WTC11 (cell line): Measurements from ENCODE around the gene NUP58. TPM values are rescaled to one million over a fixed set of nuclear protein-coding genes. Genes with fewer than 3 reads are reported as not detected.

Source experiments
- ATAC-seq: fragments of 200-7000 bp; cut with Tn5 transposase; 2 replicates; pipeline ENCODE4 v1.10.0; 2021; ENCODE audit warnings: mild to moderate bottlenecking, moderate library complexity
- CTCF ChIA-PET: fragments of 300-600 bp; sonication (Branson Sonifier 250); formaldehyde crosslinking; loops from one replicate; lab custom pipeline; 2021; ENCODE audit warnings: antibody characterized with exemption; lab: Charles Lee
- POLR2A ChIA-PET: fragments of 350-600 bp; sonication (Branson Sonifier 250); formaldehyde crosslinking; loops from one replicate; lab custom pipeline; 2021; ENCODE audit warnings: antibody characterized with exemption; lab: Charles Lee
- DNase-seq: peaks from one replicate; pipeline ENCODE4 v3.0.0; 2021; ENCODE audit warnings: low spot score
- H3K27ac Mint-ChIP-seq: 2 replicates; pipeline ENCODE4 v1.8.0; 2021; ENCODE audit warnings: mixed read lengths
- H3K27me3 Mint-ChIP-seq: 2 replicates; pipeline ENCODE4 v1.8.0; 2021; ENCODE audit warnings: low read depth, mild to moderate bottlenecking, moderate library complexity, mixed read lengths
- H3K36me3 Mint-ChIP-seq: 2 replicates; pipeline ENCODE4 v1.8.0; 2021; ENCODE audit warnings: mixed read lengths
- H3K4me1 Mint-ChIP-seq: 2 replicates; pipeline ENCODE4 v1.8.0; 2022; ENCODE audit warnings: mixed read lengths
- H3K4me3 Mint-ChIP-seq: 2 replicates; pipeline ENCODE4 v1.8.0; 2021; ENCODE audit warnings: mild to moderate bottlenecking, moderate library complexity, mixed read lengths
- H3K9me3 Mint-ChIP-seq: 2 replicates; pipeline ENCODE4 v1.8.0; 2021; ENCODE audit warnings: mixed read lengths
- ATF3 ChIP-seq: sonication (generic); formaldehyde crosslinking; conservative IDR thresholded peaks from 2 replicates; pipeline ENCODE4 v1.8.1; 2022; ENCODE audit warnings: mild to moderate bottlenecking, missing genetic modification reagents
- CREB1 ChIP-seq: sonication (generic); formaldehyde crosslinking; IDR thresholded peaks from 2 replicates; pipeline ENCODE4 v1.8.0; 2023; ENCODE audit warnings: mild to moderate bottlenecking, missing genetic modification reagents
- ELF4 ChIP-seq: sonication (generic); formaldehyde crosslinking; IDR thresholded peaks from 2 replicates; pipeline ENCODE4 v1.8.1; 2022; ENCODE audit warnings: low read depth, mild to moderate bottlenecking, moderate library complexity, missing genetic modification reagents
- ERG ChIP-seq: fragments of 250-450 bp; sonication (Bioruptor Pico); IDR thresholded peaks from 2 replicates; pipeline ENCODE4 v1.8.0; 2021; ENCODE audit warnings: mild to moderate bottlenecking
- FOXJ3 ChIP-seq: sonication (generic); formaldehyde crosslinking; IDR thresholded peaks from 2 replicates; pipeline ENCODE4 v1.9.0; 2021; ENCODE audit warnings: missing genetic modification reagents, mild to moderate bottlenecking, borderline replicate concordance
- FOXP4 ChIP-seq: sonication (generic); formaldehyde crosslinking; IDR thresholded peaks from 2 replicates; pipeline ENCODE4 v1.8.0; 2022; ENCODE audit warnings: mild to moderate bottlenecking, missing genetic modification reagents
- HMGXB4 ChIP-seq: sonication (generic); formaldehyde crosslinking; IDR thresholded peaks from 2 replicates; pipeline ENCODE4 v1.8.1; 2023; ENCODE audit warnings: mild to moderate bottlenecking, moderate library complexity, missing genetic modification reagents
- MAX ChIP-seq: sonication (generic); formaldehyde crosslinking; IDR thresholded peaks from 2 replicates; pipeline ENCODE4 v1.8.0; 2022; ENCODE audit warnings: mild to moderate bottlenecking, missing genetic modification reagents
- SP1 ChIP-seq: sonication (generic); formaldehyde crosslinking; conservative IDR thresholded peaks from 2 replicates; pipeline ENCODE4 v1.8.1; 2022; ENCODE audit warnings: missing genetic modification reagents
- TEAD4 ChIP-seq: sonication (generic); formaldehyde crosslinking; IDR thresholded peaks from 2 replicates; pipeline ENCODE4 v1.8.0; 2022; ENCODE audit warnings: mild to moderate bottlenecking, missing genetic modification reagents
- ZNF121 ChIP-seq: sonication (generic); formaldehyde crosslinking; IDR thresholded peaks from 2 replicates; pipeline ENCODE4 v1.8.0; 2023; ENCODE audit warnings: missing genetic modification reagents
- ZNF512 ChIP-seq: sonication (generic); formaldehyde crosslinking; IDR thresholded peaks from 2 replicates; pipeline ENCODE4 v1.8.1; 2022; ENCODE audit warnings: missing genetic modification reagents, borderline replicate concordance
- total RNA-seq: library from RNA; stranded (reverse); gene quantifications from 3 replicates; pipeline ENCODE4 v1.2.3, GENCODE V29; 2021
- TF ChIP-seq, protein P1 (sequence below): sonication (generic); formaldehyde crosslinking; IDR thresholded peaks from 2 replicates; pipeline ENCODE4 v1.8.1; 2022; ENCODE audit warnings: mild to moderate bottlenecking, missing genetic modification reagents, moderate library complexity, borderline replicate concordance
- TF ChIP-seq, protein P2 (sequence below): fragments of 250-450 bp; sonication (Bioruptor Pico); IDR thresholded peaks from 2 replicates; pipeline ENCODE4 v2.1.2; 2022; ENCODE audit warnings: mild to moderate bottlenecking, moderate library complexity
- TF ChIP-seq, protein P3 (sequence below): sonication (generic); formaldehyde crosslinking; IDR thresholded peaks from 2 replicates; pipeline ENCODE4 v1.8.1; 2023; ENCODE audit warnings: mild to moderate bottlenecking, missing genetic modification reagents
- TF ChIP-seq, protein P4 (sequence below): fragments of 250-450 bp; sonication (Bioruptor Pico); conservative IDR thresholded peaks from 2 replicates; pipeline ENCODE4 v1.9.0; 2021; ENCODE audit warnings: mild to moderate bottlenecking
- TF ChIP-seq, protein P5 (sequence below): fragments of 250-450 bp; sonication (Bioruptor Pico); IDR thresholded peaks from 2 replicates; pipeline ENCODE4 v1.9.0; 2021; ENCODE audit warnings: mild to moderate bottlenecking

The NUP58 gene
- total RNA-seq, 1 experiment from 2014 or later = 59.0 TPM

GRCh38 chr13:25329706-25330105 lies 28.3 kb downstream of the NUP58 start (continued):
- no peak for TF ChIP-seq FOXP4

DNA sequence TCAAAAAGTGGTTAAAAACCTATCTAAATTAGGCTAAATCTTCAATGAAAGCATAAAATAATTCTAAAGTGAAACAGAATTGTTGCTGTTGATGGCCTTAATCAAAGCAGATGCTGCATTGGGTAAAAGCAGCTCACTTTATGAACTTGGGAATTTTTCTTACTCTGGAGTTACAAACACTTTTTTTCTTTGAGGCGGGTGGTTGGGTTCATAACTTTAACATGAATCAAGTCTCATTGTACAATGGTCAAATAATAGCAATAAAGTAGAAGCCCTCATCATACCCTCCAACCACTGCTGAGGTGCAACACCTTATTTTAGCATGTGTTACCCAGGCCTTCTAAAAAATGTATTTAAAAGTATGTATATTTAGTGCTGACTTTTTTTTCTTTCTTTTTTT lies 29.1 kb downstream of the NUP58 start:
- Mint-ChIP-seq H3K4me1 (no peaks in the 10 kb centered on the region), H3K9me3 (no peaks in the 10 kb centered on the region), H3K27me3 (no peaks in the 10 kb centered on the region), H3K27ac (no peak overlapping the region), H3K4me3 (no peak overlapping the region), H3K36me3 (peaks cover 49% of the 10 kb centered on the region)
- TF ChIP-seq CREB1 (CRISPR knock-in tag) (no peak), SP1 (CRISPR knock-in tag) (no peak), ERG (CRISPR knock-in tag) (no peak), FOXJ3 (CRISPR knock-in tag) (no peak), ZNF512 (CRISPR knock-in tag) (no peak), ZNF121 (CRISPR knock-in tag) (no peak), HMGXB4 (CRISPR knock-in tag) (no peak), ELF4 (CRISPR knock-in tag) (no peak), MAX (CRISPR knock-in tag) (no peak)
- TF ChIP-seq, protein P1, sequence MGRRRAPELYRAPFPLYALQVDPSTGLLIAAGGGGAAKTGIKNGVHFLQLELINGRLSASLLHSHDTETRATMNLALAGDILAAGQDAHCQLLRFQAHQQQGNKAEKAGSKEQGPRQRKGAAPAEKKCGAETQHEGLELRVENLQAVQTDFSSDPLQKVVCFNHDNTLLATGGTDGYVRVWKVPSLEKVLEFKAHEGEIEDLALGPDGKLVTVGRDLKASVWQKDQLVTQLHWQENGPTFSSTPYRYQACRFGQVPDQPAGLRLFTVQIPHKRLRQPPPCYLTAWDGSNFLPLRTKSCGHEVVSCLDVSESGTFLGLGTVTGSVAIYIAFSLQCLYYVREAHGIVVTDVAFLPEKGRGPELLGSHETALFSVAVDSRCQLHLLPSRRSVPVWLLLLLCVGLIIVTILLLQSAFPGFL (CRISPR knock-in tag) = no peak
- TF ChIP-seq, protein P2, sequence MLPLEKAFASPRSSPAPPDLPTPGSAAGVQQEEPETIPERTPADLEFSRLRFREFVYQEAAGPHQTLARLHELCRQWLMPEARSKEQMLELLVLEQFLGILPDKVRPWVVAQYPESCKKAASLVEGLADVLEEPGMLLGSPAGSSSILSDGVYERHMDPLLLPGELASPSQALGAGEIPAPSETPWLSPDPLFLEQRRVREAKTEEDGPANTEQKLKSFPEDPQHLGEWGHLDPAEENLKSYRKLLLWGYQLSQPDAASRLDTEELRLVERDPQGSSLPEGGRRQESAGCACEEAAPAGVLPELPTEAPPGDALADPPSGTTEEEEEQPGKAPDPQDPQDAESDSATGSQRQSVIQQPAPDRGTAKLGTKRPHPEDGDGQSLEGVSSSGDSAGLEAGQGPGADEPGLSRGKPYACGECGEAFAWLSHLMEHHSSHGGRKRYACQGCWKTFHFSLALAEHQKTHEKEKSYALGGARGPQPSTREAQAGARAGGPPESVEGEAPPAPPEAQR (CRISPR knock-in tag) = no peak
- ChIA-PET CTCF (no interaction called here), POLR2A (no interaction called here)
- ATAC-seq (no peak), DNase-seq (no peak)

GRCh38 chr13:25335856-25336255 lies 34.4 kb downstream of the NUP58 start:
- no peak for ATAC-seq
- ChIA-PET CTCF (no interaction called here), POLR2A (interaction anchor here (0.6 kb wide), 1 partner anchor 994 kb away, joined by 3 read pairs; no protein-coding TSS in a partner anchor)
- no peaks in the 10 kb centered on the region for H3K9me3 Mint-ChIP-seq
- H3K4me3 Mint-ChIP-seq = no peak overlapping the region
- no peaks in the 10 kb centered on the region for H3K27me3 Mint-ChIP-seq
- no peaks in the 10 kb centered on the region for H3K4me1 Mint-ChIP-seq
- no peak for DNase-seq
- no peak overlapping the region for H3K27ac Mint-ChIP-seq
- H3K36me3 Mint-ChIP-seq = peaks cover 28% of the 10 kb centered on the region
- TF ChIP-seq TEAD4 (CRISPR knock-in tag) (no peak), ATF3 (CRISPR knock-in tag) (no peak), SP1 (CRISPR knock-in tag) (no peak)
- TF ChIP-seq, protein P3, sequence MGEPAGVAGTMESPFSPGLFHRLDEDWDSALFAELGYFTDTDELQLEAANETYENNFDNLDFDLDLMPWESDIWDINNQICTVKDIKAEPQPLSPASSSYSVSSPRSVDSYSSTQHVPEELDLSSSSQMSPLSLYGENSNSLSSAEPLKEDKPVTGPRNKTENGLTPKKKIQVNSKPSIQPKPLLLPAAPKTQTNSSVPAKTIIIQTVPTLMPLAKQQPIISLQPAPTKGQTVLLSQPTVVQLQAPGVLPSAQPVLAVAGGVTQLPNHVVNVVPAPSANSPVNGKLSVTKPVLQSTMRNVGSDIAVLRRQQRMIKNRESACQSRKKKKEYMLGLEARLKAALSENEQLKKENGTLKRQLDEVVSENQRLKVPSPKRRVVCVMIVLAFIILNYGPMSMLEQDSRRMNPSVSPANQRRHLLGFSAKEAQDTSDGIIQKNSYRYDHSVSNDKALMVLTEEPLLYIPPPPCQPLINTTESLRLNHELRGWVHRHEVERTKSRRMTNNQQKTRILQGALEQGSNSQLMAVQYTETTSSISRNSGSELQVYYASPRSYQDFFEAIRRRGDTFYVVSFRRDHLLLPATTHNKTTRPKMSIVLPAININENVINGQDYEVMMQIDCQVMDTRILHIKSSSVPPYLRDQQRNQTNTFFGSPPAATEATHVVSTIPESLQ = no peak
- TF ChIP-seq, protein P4, sequence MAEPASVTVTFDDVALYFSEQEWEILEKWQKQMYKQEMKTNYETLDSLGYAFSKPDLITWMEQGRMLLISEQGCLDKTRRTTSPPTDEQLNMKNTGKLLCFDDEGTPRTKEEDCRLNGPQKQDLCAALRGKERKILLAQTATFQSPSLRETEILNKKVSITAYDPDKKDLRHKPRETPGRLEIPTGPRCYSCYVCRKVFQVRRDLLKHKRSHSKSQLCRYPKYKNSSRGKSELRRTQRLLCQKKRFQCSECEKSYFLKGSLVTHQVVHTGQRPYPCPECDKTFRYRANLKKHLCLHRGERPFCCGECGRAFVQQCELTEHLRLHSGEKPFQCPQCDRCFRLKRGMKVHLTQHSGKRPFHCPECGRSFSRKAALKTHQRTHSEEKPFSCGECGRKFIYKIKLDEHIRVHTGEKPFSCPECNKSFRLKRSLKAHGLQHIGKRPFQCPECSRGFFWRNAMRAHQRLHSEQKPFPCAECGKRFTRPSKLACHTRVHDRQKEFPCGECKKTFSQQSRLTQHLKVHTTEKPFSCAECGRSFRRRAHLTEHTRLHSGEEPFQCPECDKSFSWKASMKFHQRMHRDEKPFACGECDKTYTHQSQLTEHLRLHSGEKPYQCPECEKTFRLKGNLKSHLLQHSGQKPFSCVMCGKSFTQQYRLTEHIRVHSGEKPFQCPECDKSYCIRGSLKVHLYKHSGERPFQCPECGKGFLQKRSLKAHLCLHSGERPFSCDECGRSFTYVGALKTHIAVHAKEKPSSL (CRISPR knock-in tag) = no peak
- TF ChIP-seq, protein P5, sequence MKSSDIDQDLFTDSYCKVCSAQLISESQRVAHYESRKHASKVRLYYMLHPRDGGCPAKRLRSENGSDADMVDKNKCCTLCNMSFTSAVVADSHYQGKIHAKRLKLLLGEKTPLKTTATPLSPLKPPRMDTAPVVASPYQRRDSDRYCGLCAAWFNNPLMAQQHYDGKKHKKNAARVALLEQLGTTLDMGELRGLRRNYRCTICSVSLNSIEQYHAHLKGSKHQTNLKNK = no peak
